ENCODE data around the gene LRRC23.

DNA sequence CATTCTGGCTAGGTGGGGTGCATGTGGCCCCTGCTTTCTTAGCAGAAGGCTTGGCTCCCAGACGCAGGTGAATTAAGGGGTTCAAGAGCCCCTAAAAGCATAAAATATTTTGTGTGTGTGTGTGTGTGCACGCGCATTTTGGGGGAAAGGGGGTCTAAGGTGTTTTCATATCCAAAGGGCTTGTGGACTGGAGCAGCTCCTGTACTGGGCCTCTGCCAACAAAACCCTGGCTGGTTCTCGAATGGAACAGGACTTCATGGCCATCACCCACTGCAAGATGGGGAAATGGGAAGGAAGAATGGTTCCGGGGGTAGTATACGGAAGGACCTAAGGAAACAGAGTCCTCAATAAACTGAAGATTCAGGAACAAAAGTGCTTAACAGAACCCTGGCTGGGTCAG lies 19.2 kb downstream of the LRRC23 start:
- no peak for TF ChIP-seq POLR2A (IDR thresholded peaks at IDR 0.05; ENCODE audit: low read depth, low read length)
- no peak for TF ChIP-seq PAX5 (IDR thresholded peaks at IDR 0.05; ENCODE audit: insufficient read depth, low read length, severe bottlenecking)
